H1 (cell line): ENCODE measurements around the gene ARPP21. TPM values are rescaled to one million over a fixed set of nuclear protein-coding genes. Genes with fewer than 3 reads are reported as not detected.

Source experiments
- CTCF ChIA-PET: fragments of 300-600 bp; sonication (Branson Sonifier 250); formaldehyde crosslinking; loops from one replicate; lab custom pipeline; 2021; ENCODE audit not compliant: partially characterized antibody; lab: Charles Lee
- POLR2A ChIA-PET: fragments of 300-600 bp; sonication (Branson Sonifier 250); formaldehyde crosslinking; loops from one replicate; lab custom pipeline; 2021; ENCODE audit warnings: inconsistent platforms; ENCODE audit not compliant: partially characterized antibody; lab: Charles Lee
- DNase-seq, 2 experiments: peaks; one replicate each; pipeline versions ENCODE4 v3.0.0 to v3.0.0-alpha.2; 2010 to 2022; ENCODE audit warnings: low spot score in 2 of 2, low read depth in 1 of 2, mixed read lengths in 1 of 2
- FAIRE-seq: peaks from 2 replicates; lab custom pipeline; 2011; peaks lifted over from hg19 to GRCh38; lab: Jason Lieb, UNC
- H2AFZ ChIP-seq: 2 replicates; pipeline ENCODE4 v1.8.1; 2012; ENCODE audit warnings: low read length, inconsistent platforms
- H2AK5ac ChIP-seq: 2 replicates; pipeline ENCODE4 v1.6.1; 2013; ENCODE audit warnings: low read depth, low read length
- H2BK120ac ChIP-seq: replicated peaks from 2 replicates; pipeline ENCODE3; 2013; ENCODE audit warnings: low read depth, low read length, inconsistent platforms
- H2BK12ac ChIP-seq: 2 replicates; pipeline ENCODE4 v1.6.1; 2013; ENCODE audit warnings: low read depth, low read length
- H2BK15ac ChIP-seq: 2 replicates; pipeline ENCODE4 v1.6.1; 2013; ENCODE audit warnings: low read length
- H2BK20ac ChIP-seq: 2 replicates; pipeline ENCODE4 v1.6.1; 2013; ENCODE audit warnings: low read length
- H2BK5ac ChIP-seq: 2 replicates; pipeline ENCODE4 v1.6.1; 2013; ENCODE audit warnings: low read depth, low read length
- H3K14ac ChIP-seq: 2 replicates; pipeline ENCODE4 v1.6.1; 2013; ENCODE audit warnings: inconsistent platforms; ENCODE audit not compliant: insufficient read length
- H3K18ac ChIP-seq: 2 replicates; pipeline ENCODE4 v1.6.1; 2013; ENCODE audit warnings: low read length; ENCODE audit errors: extremely low read depth
- H3K23ac ChIP-seq: 2 replicates; pipeline ENCODE4 v1.6.1; 2013; ENCODE audit warnings: inconsistent platforms; ENCODE audit not compliant: insufficient read length
- H3K23me2 ChIP-seq: 2 replicates; pipeline ENCODE4 v1.6.1; 2013; ENCODE audit warnings: low read depth, low read length
- H3K27ac ChIP-seq: 2 replicates; pipeline ENCODE4 v1.6.1; 2011; ENCODE audit warnings: low read depth, low read length, inconsistent platforms
- H3K27me3 ChIP-seq, 4 experiments: replicated peaks in 1 of 4; 1 replicate in 1 of 4; 2 replicates in 3 of 4; pipeline versions ENCODE4 v1.6.1 to v1.8.1; 2011 to 2013; ENCODE audit warnings: low read length in 3 of 4, mild to moderate bottlenecking in 3 of 4, inconsistent platforms in 2 of 4, mixed read lengths in 2 of 4, moderate library complexity in 1 of 4; ENCODE audit not compliant: control insufficient read depth in 3 of 4, insufficient read depth in 3 of 4; ENCODE audit errors: extremely low read depth in 1 of 4
- H3K36me3 ChIP-seq, 4 experiments: 2 replicates each; pipeline versions ENCODE4 v1.6.1 to v1.8.1; 2011 to 2013; ENCODE audit warnings: mild to moderate bottlenecking in 4 of 4, low read length in 3 of 4, moderate library complexity in 2 of 4, control low read depth in 1 of 4, inconsistent platforms in 1 of 4; ENCODE audit not compliant: insufficient read depth in 4 of 4, control insufficient read depth in 2 of 4
- H3K4ac ChIP-seq: replicated peaks from 2 replicates; pipeline ENCODE3; 2013; ENCODE audit warnings: low read length, low read depth, mixed read lengths, inconsistent platforms; ENCODE audit not compliant: insufficient read length
- H3K4me1 ChIP-seq, 4 experiments: replicated peaks in 1 of 4; 1 replicate in 1 of 4; 2 replicates in 3 of 4; pipeline versions ENCODE4 v1.6.1 to v1.8.1; 2011 to 2013; ENCODE audit warnings: low read length in 3 of 4, inconsistent platforms in 2 of 4, mixed read lengths in 1 of 4; ENCODE audit not compliant: insufficient read depth in 4 of 4, control insufficient read depth in 3 of 4
- H3K4me2 ChIP-seq, 2 experiments: 2 replicates each; pipeline versions ENCODE4 v1.6.1 to v1.8.1; 2011 to 2013; ENCODE audit warnings: low read depth in 2 of 2, low read length in 2 of 2, control low read depth in 1 of 2, inconsistent platforms in 1 of 2, mild to moderate bottlenecking in 1 of 2; ENCODE audit not compliant: insufficient read depth in 1 of 2
- H3K4me3 ChIP-seq, 4 experiments: fragments of 200-600, 300-600 bp in 1 of 4; sonication (generic), shearing (Covaris generic), sonication (Bioruptor Twin) in 1 of 4; 2 replicates each; pipeline versions ENCODE4 v1.5.1 to v1.8.1; 2011 to 2016; ENCODE audit warnings: low read length in 4 of 4, low read depth in 3 of 4, control low read depth in 2 of 4, inconsistent platforms in 2 of 4, mild to moderate bottlenecking in 2 of 4, mixed read lengths in 1 of 4, moderate library complexity in 1 of 4; ENCODE audit not compliant: insufficient read depth in 2 of 4; ENCODE audit errors: extremely low read depth in 1 of 4
- H3K56ac ChIP-seq: replicated peaks from 2 replicates; pipeline ENCODE3; 2013; ENCODE audit warnings: low read depth, mild to moderate bottlenecking, mixed read lengths, low read length, inconsistent platforms; ENCODE audit not compliant: insufficient read length
- H3K79me1 ChIP-seq: 2 replicates; pipeline ENCODE4 v1.6.1; 2013; ENCODE audit warnings: low read depth, low read length, control low read depth
- H3K79me2 ChIP-seq, 2 experiments: 2 replicates each; pipeline versions ENCODE4 v1.6.1 to v1.8.1; 2012 to 2013; ENCODE audit warnings: low read length in 2 of 2, mild to moderate bottlenecking in 2 of 2, inconsistent platforms in 1 of 2; ENCODE audit not compliant: insufficient read depth in 2 of 2, control insufficient read depth in 1 of 2
- H3K9ac ChIP-seq, 4 experiments: replicated peaks in 1 of 4; 1 replicate in 1 of 4; 2 replicates in 3 of 4; pipeline versions ENCODE4 v1.6.1 to v1.8.1; 2011 to 2013; ENCODE audit warnings: low read depth in 3 of 4, low read length in 3 of 4, control low read depth in 2 of 4, mild to moderate bottlenecking in 2 of 4, moderate library complexity in 2 of 4, inconsistent platforms in 1 of 4; ENCODE audit errors: extremely low read depth in 1 of 4
- H3K9me3 ChIP-seq, 2 experiments: 2 replicates each; pipeline versions ENCODE4 v1.6.1 to v1.8.1; 2012 to 2013; ENCODE audit warnings: mild to moderate bottlenecking in 2 of 2, moderate library complexity in 2 of 2, control low read depth in 1 of 2, inconsistent platforms in 1 of 2, low read depth in 1 of 2, low read length in 1 of 2, mixed read lengths in 1 of 2; ENCODE audit not compliant: insufficient read depth in 2 of 2
- H4K20me1 ChIP-seq, 2 experiments: replicated peaks in 1 of 2; 2 replicates each; pipeline versions ENCODE3 to v1.8.1; 2011 to 2013; ENCODE audit warnings: inconsistent platforms in 2 of 2, low read length in 2 of 2, mild to moderate bottlenecking in 1 of 2; ENCODE audit not compliant: insufficient read depth in 2 of 2, control insufficient read depth in 1 of 2
- H4K5ac ChIP-seq: 2 replicates; pipeline ENCODE4 v1.6.1; 2013; ENCODE audit warnings: low read length, low read depth, mixed read lengths, inconsistent platforms; ENCODE audit not compliant: insufficient read length
- H4K8ac ChIP-seq: 2 replicates; pipeline ENCODE4 v1.8.0; 2013; ENCODE audit warnings: mild to moderate bottlenecking, moderate library complexity, low read length, inconsistent platforms; ENCODE audit not compliant: insufficient read depth; ENCODE audit errors: extremely low read depth
- H4K91ac ChIP-seq: replicated peaks from 2 replicates; pipeline ENCODE3; 2013; ENCODE audit warnings: low read length, mixed read lengths, inconsistent platforms; ENCODE audit not compliant: insufficient read length
- HDAC6 ChIP-seq: IDR thresholded peaks from one replicate; pipeline ENCODE4 v1.7.1; 2012; ENCODE audit warnings: low read depth, mild to moderate bottlenecking, inconsistent platforms, low read length, moderate library complexity
- KDM5A ChIP-seq: fragments of 200-600 bp; IDR thresholded peaks from 2 replicates; pipeline ENCODE4 v1.7.1; 2012; ENCODE audit warnings: mild to moderate bottlenecking, low read length, inconsistent platforms, mixed read lengths
- POLR2AphosphoS5 ChIP-seq: IDR thresholded peaks from 2 replicates; pipeline ENCODE4 v1.6.1; 2011; ENCODE audit warnings: low read depth, low read length
- WGBS, 2 experiments: shearing (Covaris generic) in 1 of 2; methylation state at CpG; one replicate each; pipeline versions ENCODE4 v1.1.6 to v1.1.7; 2013 to 2015; ENCODE audit warnings: low lambda C conversion rate in 2 of 2, mixed read lengths in 2 of 2, inconsistent platforms in 1 of 2, low coverage in 1 of 2, missing lambda C conversion rate in 1 of 2; ENCODE audit not compliant: insufficient replicate concordance in 2 of 2, insufficient coverage in 1 of 2, insufficient read length in 1 of 2; ENCODE audit errors: extremely low coverage in 1 of 2, missing lambda C conversion rate in 1 of 2; 5-methylcytosine and 5-hydroxymethylcytosine counted together
- polyA plus RNA-seq, 7 experiments: library from polyadenylated mRNA; depleted of rRNA in 3 of 7; stranded (reverse) in 5 of 7; unstranded in 2 of 7; fragments of >200 nt in 5 of 7; fragments of 200-250 nt in 2 of 7; gene quantifications; 1 replicate in 5 of 7; 2 replicates in 1 of 7; 4 replicates in 1 of 7; pipeline versions ENCODE4 v1.2.1 to v1.2.3, GENCODE V29; 2011 to 2013; ENCODE audit warnings: missing spikeins in 2 of 7, mixed read lengths in 2 of 7
- total RNA-seq: library from RNA; stranded (reverse); fragmentation: NEBNext Ultra II Directional; extraction: Animal tissue kit (Norgen Biotek cat#: 25700); gene quantifications from 2 replicates; pipeline ENCODE4 v1.2.1, GENCODE V29; 2021

The ARPP21 gene
- total and polyA plus RNA-seq, 2 of the 8 experiments (the other 6 are each of a cell fraction or from before 2014, with no cell fraction given): not detected

- 78% methylated on average over 5 of the region's 5 CpGs; no CpG with 5 or more reads in 1 of the 2 experiments for WGBS, 2 experiments
- H3K56ac ChIP-seq: no peak overlapping the region
- CTCF ChIA-PET: interaction anchor here (0.5 to 1.8 kb wide), 4 partner anchors 15 to 445 kb away, joined by 3 to 6 read pairs (median 4); no protein-coding TSS in a partner anchor
Measured at GRCh38 chr3:35739181-35739809, 100.0 kb downstream of the ARPP21 start.

More at GRCh38 chr3:35739181-35739809, 100.0 kb downstream of the ARPP21 start:
- DNase-seq (no peak), FAIRE-seq (no peak)
- Histone ChIP-seq H3K4me1 (peaks cover 0 to 7% (median 0%) of the 10 kb centered on the region in 4 experiments; a peak in 2 of 7 replicates), H3K9ac (no peak overlapping the region), H2BK120ac (no peak overlapping the region), H4K5ac (no peak overlapping the region), H2AFZ (no peak overlapping the region), H2BK5ac (no peak overlapping the region), H3K4me3 (no peak overlapping the region), H2BK15ac (no peak overlapping the region), H4K91ac (no peak overlapping the region), H3K18ac (no peak overlapping the region), H3K27me3 (peaks cover 1 to 12% (median 8%) of the 10 kb centered on the region in 4 experiments; a peak in 5 of 7 replicates), H3K23me2 (no peaks in the 10 kb centered on the region), H3K14ac (no peak overlapping the region), H2AK5ac (no peak overlapping the region), H3K9me3 (no peaks in the 10 kb centered on the region), H2BK12ac (no peak overlapping the region), H3K27ac (no peak overlapping the region), H3K4me2 (no peak overlapping the region), H3K4ac (no peak overlapping the region), H3K79me2 (no peaks in the 10 kb centered on the region), H3K23ac (no peak overlapping the region), H4K8ac (no peak overlapping the region), H4K20me1 (no peaks in the 10 kb centered on the region), H2BK20ac (no peak overlapping the region), H3K79me1 (no peaks in the 10 kb centered on the region), H3K36me3 (no peaks in the 10 kb centered on the region)
- POLR2A ChIA-PET: no interaction called here
- TF ChIP-seq HDAC6 (no peak), KDM5A (no peak), POLR2AphosphoS5 (no peak)
